ENCODE measurements around the gene C1QB. TPM values are rescaled to one million over a fixed set of nuclear protein-coding genes. Genes with fewer than 3 reads are reported as not detected.

C1QB gene
- total and polyA plus RNA-seq, 9 of the 15 experiments (the other 6 are each of a cell fraction or from before 2014, with no cell fraction given), result 0.55 TPM; not detected in 8

- TF ChIP-seq E2F5 (CRISPR knock-in tag; IDR thresholded peaks at IDR 0.05) (no peak), ARID4B (CRISPR knock-in tag; IDR thresholded peaks at IDR 0.05) (no peak), GTF2B (IDR thresholded peaks at IDR 0.05; ENCODE audit: extremely low read depth, insufficient read length) (no peak), CBFB (CRISPR knock-in tag; IDR thresholded peaks at IDR 0.05) (no peak), NCOA6 (IDR thresholded peaks at IDR 0.05) (no peak), MTA2 (IDR thresholded peaks at IDR 0.05; ENCODE audit: low read depth) (no peak), CSDE1 (IDR thresholded peaks at IDR 0.05) (no peak), PKNOX1 (IDR thresholded peaks at IDR 0.05) (no peak), ZNF280B (CRISPR knock-in tag; IDR thresholded peaks at IDR 0.05) (no peak), ADNP (tag; IDR thresholded peaks at IDR 0.05) (peak; percentile 68), HNRNPH1 (optimal IDR thresholded peaks at IDR 0.05; ENCODE audit: low read depth, low read length) (no peak), ESRRA (IDR thresholded peaks at IDR 0.05; ENCODE audit: borderline replicate concordance, low read depth) (no peak), TSC22D4 (tag; IDR thresholded peaks at IDR 0.05) (no peak), ZBTB17 (CRISPR knock-in tag; IDR thresholded peaks at IDR 0.05) (no peak), BCOR (IDR thresholded peaks at IDR 0.05) (peak; percentile 77), DPF2 (IDR thresholded peaks at IDR 0.05) (no peak), ZNF395 (CRISPR knock-in tag; IDR thresholded peaks at IDR 0.05) (no peak)
These were observed 15.1 kb upstream of the C1QB start (continued) for GRCh38 chr1:22637907-22638445.

All from K562 (cell line).